Motor neuron (in vitro differentiated cells): ENCODE measurements around the gene CCNC. TPM values are rescaled to one million over a fixed set of nuclear protein-coding genes. Genes with fewer than 3 reads are reported as not detected.

ENCODE experiments used
- ATAC-seq, 8 experiments: fragments of 200-7000 bp; cut with Tn5 transposase; replicated peaks in 6 of 8; 2 replicates each; pipeline ENCODE4 v1.8.0; 2021; ENCODE audit warnings: mild to moderate bottlenecking in 8 of 8, moderate library complexity in 8 of 8
- H3K27ac ChIP-seq, 2 donors: fragments of 250-450 bp; sonication (Bioruptor Pico); 2 replicates each; pipeline ENCODE4 v1.9.0; 2021; ENCODE audit warnings: antibody characterized with exemption in 2 of 2, mild to moderate bottlenecking in 2 of 2, moderate library complexity in 1 of 2
- H3K4me1 ChIP-seq, 2 donors: fragments of 250-450 bp; sonication (Bioruptor Pico); replicated peaks in 1 of 2; 2 replicates each; pipeline ENCODE4 v1.6.1; 2021; ENCODE audit warnings: antibody characterized with exemption in 2 of 2, mild to moderate bottlenecking in 2 of 2, moderate library complexity in 1 of 2
- H3K4me3 ChIP-seq, 5 donors: fragments of 250-450 bp; sonication (Bioruptor Pico); 2 replicates each; pipeline ENCODE4 v1.9.0; 2021; ENCODE audit warnings: antibody characterized with exemption in 5 of 5, mild to moderate bottlenecking in 5 of 5, moderate library complexity in 4 of 5
- WGBS, 10 experiments: fragments of 450-650 bp; shearing (Covaris generic); methylation state at CpG; one replicate each; pipeline ENCODE4 v1.0.0; 2022; 5-methylcytosine and 5-hydroxymethylcytosine counted together
- in situ Hi-C, 9 experiments: fragments of 400-800 bp; cut with MboI; loops; one replicate each; pipeline ENCODE4 v1.15.0; 2021; ENCODE audit warnings: low sequenced_read_pairs in 9 of 9, low pct_unique_long_range_greater_than_20kb in 2 of 9; ENCODE audit not compliant: unreplicated experiment in 9 of 9
- total RNA-seq, 8 experiments: library from RNA; unstranded; fragments of 300-600 nt; gene quantifications; 2 replicates each; pipeline versions ENCODE4 v1.2.3 to v1.2.4, GENCODE V29; 2022

CCNC gene
- total RNA-seq, 8 experiments from 2014 or later = 29.7 to 68.5 (median 41.9) TPM

DNA sequence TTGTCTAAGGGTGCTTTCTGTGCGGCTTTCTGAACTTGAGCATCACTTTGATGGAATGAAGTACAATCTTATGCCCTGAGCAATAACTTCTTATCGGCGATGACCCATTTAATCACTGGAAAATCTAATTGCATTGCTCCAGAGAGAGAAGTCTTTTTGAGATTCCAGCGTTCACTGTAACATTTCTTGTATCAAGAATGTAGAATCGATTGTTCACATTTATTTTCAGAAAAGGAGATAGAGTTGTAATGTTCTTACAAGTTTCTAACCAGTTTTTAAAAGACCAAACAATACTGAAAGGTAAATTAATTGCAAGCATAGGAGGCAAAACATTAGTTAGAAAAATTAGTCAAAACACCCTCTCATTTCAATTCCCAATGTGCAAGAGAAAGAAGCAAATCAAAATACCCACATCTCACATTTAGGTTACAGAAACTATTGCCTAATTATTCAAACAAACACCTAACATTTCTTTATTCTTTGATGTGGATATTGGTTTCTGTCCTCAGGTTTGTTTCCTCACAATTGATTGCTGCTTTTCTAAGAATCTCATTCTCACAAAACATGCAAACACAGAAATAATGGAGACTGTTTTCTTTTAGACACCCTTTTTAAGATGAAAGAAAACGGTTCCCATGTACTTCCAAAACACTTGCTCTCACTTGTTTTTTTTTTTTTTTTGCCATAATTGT is 23.4 kb upstream of the CCNC start:
- ATAC-seq = no peak
- no peak overlapping the region for H3K4me3 ChIP-seq
- peaks cover 4 to 10% of the 10 kb centered on the region in 2 donors for H3K4me1 ChIP-seq
- H3K27ac ChIP-seq = no peak overlapping the region
- in situ Hi-C loops = loop anchor here in 1 of 9 experiments (25.0 kb wide), 1 partner anchor 870 kb away; the partner anchor contains the start of gene SIM1
- WGBS, 10 experiments = 0 to 53% (median 16%) methylated on average over 1 to 6 of the region's 6 CpGs

DNA sequence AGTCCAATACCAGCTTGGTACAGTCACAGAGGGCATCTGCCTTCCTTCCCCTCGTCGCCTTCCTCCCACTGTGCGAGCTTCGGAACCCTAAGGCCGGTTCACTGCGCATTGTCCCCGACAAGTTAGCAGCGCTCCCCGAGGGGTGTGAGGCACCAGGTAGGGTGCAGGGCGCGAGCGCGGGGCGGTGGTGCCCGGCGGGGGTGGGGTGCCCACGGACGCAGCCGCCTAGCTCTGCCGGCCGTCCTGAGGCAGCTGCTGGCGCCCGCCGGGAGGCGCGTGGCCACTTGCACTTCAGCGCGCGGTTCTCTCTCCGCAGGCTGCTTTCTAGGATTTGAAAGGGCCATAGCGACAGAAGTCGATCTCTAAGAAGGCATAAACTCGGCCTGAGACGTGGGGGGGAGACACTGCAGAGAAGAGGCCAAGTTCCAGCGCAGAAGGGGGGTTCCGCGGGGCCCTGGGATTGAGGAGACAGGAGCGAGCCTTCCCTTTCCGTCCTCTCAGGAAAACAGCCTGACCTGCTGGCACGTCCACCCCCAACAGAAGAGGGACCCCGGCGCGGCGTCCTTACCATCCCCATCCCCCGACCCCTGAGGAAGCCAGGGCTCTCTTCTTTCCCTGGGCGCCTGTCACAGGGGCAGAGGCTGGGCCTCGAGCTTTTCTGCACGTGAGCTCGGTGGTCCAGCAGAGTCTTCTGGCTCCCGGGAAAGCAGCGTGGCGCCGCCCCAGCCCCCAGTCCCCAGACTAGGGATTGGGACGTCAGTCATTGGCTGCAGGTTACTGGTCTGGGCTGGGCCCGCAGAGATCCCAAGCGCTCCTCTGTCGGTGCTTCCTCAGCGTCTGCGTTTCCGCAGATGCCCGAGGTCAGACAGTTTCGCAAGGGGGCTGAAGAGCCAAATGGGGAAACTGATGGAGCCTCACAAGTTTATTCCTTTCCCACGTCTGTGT is 22.5 kb upstream of the CCNC start:
- in situ Hi-C loops = loop anchor here in 1 of 9 experiments (25.0 kb wide), 1 partner anchor 871 kb away; the partner anchor contains the start of gene SIM1

DNA sequence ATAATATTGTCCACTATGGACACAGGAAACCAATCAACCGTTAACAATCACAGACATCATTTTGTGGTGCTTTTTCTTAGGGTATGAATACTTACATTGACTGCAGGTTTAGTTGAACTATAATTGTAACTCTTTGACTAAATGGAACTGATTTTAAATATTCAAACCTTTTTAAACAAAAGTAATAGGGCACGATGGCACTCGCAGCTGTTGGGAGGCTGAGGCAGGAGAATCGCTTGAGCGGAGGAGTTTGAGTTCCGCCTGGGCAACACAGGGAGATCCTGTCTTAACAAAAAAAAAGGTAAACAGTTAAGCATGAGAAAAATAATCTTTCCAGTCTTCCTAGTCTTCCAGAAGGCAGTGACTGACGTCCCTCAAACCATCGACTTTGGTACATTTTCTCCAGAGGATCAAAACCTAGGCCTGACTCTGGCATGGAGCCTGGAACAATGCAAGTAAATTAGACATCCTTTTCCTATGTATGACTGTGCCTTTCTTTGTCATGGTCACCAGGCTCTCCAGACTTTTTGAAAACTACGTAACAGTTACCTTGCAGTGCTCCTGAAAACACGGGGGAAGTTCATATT is 21.5 kb upstream of the CCNC start:
- in situ Hi-C loops = loop anchor here in 1 of 9 experiments (25.0 kb wide), 1 partner anchor 872 kb away; the partner anchor contains the start of gene SIM1
- Histone ChIP-seq H3K4me3 (no peak overlapping the region), H3K27ac (no peak overlapping the region), H3K4me1 (peaks cover 4 to 10% of the 10 kb centered on the region in 2 donors)
- no peak for ATAC-seq
- 0 to 78% (median 42%) methylated on average over 1 to 10 of the region's 10 CpGs for WGBS, 10 experiments

More for the DNA sequence above, 22.5 kb upstream of the CCNC start:
- 0 to 40% (median 5%) methylated on average over 1 to 6 of the region's 63 CpGs; no CpG with 5 or more reads in 3 of the 10 experiments for WGBS, 10 experiments
- peaks cover 4 to 10% of the 10 kb centered on the region in 2 donors for H3K4me1 ChIP-seq
- no peak overlapping the region for H3K27ac ChIP-seq
- ATAC-seq = peak in 4 of 8 experiments; percentile 14 to 20 (median 16)
- H3K4me3 ChIP-seq = no peak overlapping the region

GRCh38 chr6:99589290-99589672 is 20.8 kb upstream of the CCNC start:
- 0 to 4% (median 0%) methylated on average over 1 to 5 of the region's 21 CpGs; no CpG with 5 or more reads in 7 of the 10 experiments for WGBS, 10 experiments
- peak overlapping the region; percentile 18 to 38 (median 37) for H3K4me3 ChIP-seq
- in situ Hi-C loops = loop anchor here in 1 of 9 experiments (25.0 kb wide), 1 partner anchor 873 kb away; the partner anchor contains the start of gene SIM1
- ATAC-seq = peak; percentile 11 to 27 (median 20)
- H3K4me1 ChIP-seq = peaks cover 4 to 10% of the 10 kb centered on the region in 2 donors
- no peak overlapping the region for H3K27ac ChIP-seq

GRCh38 chr6:99588618-99589289 is 20.3 kb upstream of the CCNC start:
- Histone ChIP-seq H3K4me1 (peaks cover 4 to 10% of the 10 kb centered on the region in 2 donors), H3K27ac (no peak overlapping the region), H3K4me3 (peak overlapping the region; percentile 18 to 38 (median 37))
- in situ Hi-C loops = loop anchor here in 1 of 9 experiments (25.0 kb wide), 1 partner anchor 874 kb away; the partner anchor contains the start of gene SIM1
- peak; percentile 91 to 98 (median 96) for ATAC-seq
- WGBS, 10 experiments = 0 to 20% (median 1%) methylated on average over 1 to 30 of the region's 52 CpGs; no CpG with 5 or more reads in 3 of the 10 experiments

GRCh38 chr6:99587792-99588191 is 19.3 kb upstream of the CCNC start:
- Histone ChIP-seq H3K4me3 (no peak overlapping the region), H3K4me1 (peaks cover 4 to 10% of the 10 kb centered on the region in 2 donors), H3K27ac (no peak overlapping the region)
- in situ Hi-C loops = loop anchor here in 1 of 9 experiments (25.0 kb wide), 1 partner anchor 875 kb away; the partner anchor contains the start of gene SIM1
- ATAC-seq = no peak
- 60 to 100% (median 71%) methylated on average over 1 to 4 of the region's 4 CpGs for WGBS, 10 experiments

DNA sequence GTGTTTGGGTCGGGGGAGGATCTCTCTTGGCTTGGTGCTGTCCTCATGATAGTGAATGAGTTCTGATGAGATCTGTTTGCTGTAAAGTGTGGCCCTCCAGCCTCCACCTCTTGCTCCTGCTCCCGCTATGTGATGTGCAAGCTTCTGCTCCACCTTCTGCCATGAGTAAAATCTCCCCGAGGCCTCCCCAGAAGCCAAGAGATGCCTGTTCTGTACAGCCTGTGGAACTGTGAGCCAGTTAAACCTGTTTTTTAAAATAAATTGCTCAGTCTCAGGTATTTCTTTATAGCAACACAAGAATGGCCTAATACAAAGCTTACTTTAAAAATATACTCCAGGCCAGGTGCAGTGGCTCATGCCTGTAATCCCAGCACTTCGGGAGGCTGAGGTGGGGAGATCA is 11.3 kb upstream of the CCNC start:
- no peak overlapping the region for H3K27ac ChIP-seq
- WGBS, 10 experiments = 43 to 100% (median 76%) methylated on average over 1 to 4 of the region's 4 CpGs; no CpG with 5 or more reads in 4 of the 10 experiments
- in situ Hi-C loops = loop anchor here in 1 of 9 experiments (25.0 kb wide), 1 partner anchor 883 kb away; the partner anchor contains the start of gene SIM1
- no peak overlapping the region for H3K4me3 ChIP-seq
- H3K4me1 ChIP-seq = no peaks in the 10 kb centered on the region
- no peak for ATAC-seq

- no peak overlapping the region for H3K4me3 ChIP-seq
- no peaks in the 10 kb centered on the region for H3K4me1 ChIP-seq
- ATAC-seq = no peak
- no peak overlapping the region for H3K27ac ChIP-seq
- WGBS, 10 experiments = 75 to 100% (median 100%) methylated on average over 1 of the region's 2 CpGs; no CpG with 5 or more reads in 5 of the 10 experiments
- in situ Hi-C loops = loop anchor here in 1 of 9 experiments (25.0 kb wide), 1 partner anchor 887 kb away; the partner anchor contains the start of gene SIM1
Observed at GRCh38 chr6:99575544-99576227, 7.2 kb upstream of the CCNC start.

- H3K4me1 ChIP-seq = no peaks in the 10 kb centered on the region
- 20 to 100% (median 78%) methylated on average over 1 to 2 of the region's 2 CpGs; no CpG with 5 or more reads in 2 of the 10 experiments for WGBS, 10 experiments
- H3K4me3 ChIP-seq = no peak overlapping the region
- no peak for ATAC-seq
- no peak overlapping the region for H3K27ac ChIP-seq
- in situ Hi-C loops = no loop called here
Observed at GRCh38 chr6:99573980-99574617, 5.6 kb upstream of the CCNC start.

GRCh38 chr6:99563056-99563723 is 5.3 kb downstream of the CCNC start:
- Histone ChIP-seq H3K4me3 (no peak overlapping the region), H3K27ac (no peak overlapping the region), H3K4me1 (peaks cover 4 to 6% of the 10 kb centered on the region in 2 donors)
- no peak for ATAC-seq
- WGBS, 10 experiments = 73 to 100% (median 89%) methylated on average over 2 to 4 of the region's 4 CpGs
- in situ Hi-C loops = no loop called here

DNA sequence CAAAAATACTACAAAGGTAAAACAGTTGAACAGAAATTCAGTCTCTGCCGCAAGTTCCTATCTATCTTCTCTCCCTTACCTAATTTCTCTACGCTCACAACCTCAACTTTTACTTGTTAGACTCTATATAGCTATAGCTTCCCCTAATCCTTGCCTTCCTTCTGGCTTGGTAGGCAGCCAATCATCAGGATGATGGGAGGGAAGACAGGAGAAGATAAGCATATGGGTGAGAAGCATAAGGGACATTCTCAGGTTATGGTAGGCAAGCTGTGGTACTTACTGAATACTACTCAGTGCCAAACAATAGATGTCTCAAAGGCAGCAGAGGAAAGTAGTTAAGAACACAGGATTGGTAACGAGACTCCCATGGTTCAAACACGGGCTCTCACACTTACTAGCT is 7.8 kb downstream of the CCNC start:
- Histone ChIP-seq H3K4me1 (no peaks in the 10 kb centered on the region), H3K27ac (no peak overlapping the region), H3K4me3 (no peak overlapping the region)
- in situ Hi-C loops = no loop called here
- 81 to 100% (median 95%) methylated on average over 2 to 4 of the region's 4 CpGs; no CpG with 5 or more reads in 2 of the 10 experiments for WGBS, 10 experiments
- no peak for ATAC-seq
